ENCODE measurements around the gene PRPF40B.

The PRPF40B gene

GRCh38 chr12:49658276-49658675 lies 34.9 kb downstream of the PRPF40B start:
- no peak for DNase-seq (ENCODE audit: low spot score)

GRCh38 chr12:49659753-49660152 lies 36.4 kb downstream of the PRPF40B start:
- DNase-seq (ENCODE audit: low spot score) = no peak

GRCh38 chr12:49661191-49661590 lies 37.8 kb downstream of the PRPF40B start:
- no peak for DNase-seq (ENCODE audit: low spot score)

- DNase-seq (ENCODE audit: low spot score) = no peak
Observed at GRCh38 chr12:49661746-49662145, 38.4 kb downstream of the PRPF40B start.

- peak; percentile 86 for DNase-seq (ENCODE audit: low spot score)
Observed at GRCh38 chr12:49662998-49663843, 39.9 kb downstream of the PRPF40B start.

- DNase-seq (ENCODE audit: low spot score) = no peak
Observed at GRCh38 chr12:49664167-49664566, 40.8 kb downstream of the PRPF40B start.

- no peak for DNase-seq (ENCODE audit: low spot score)
Observed at GRCh38 chr12:49664591-49665239, 41.4 kb downstream of the PRPF40B start.

GRCh38 chr12:49665384-49665783 lies 42.0 kb downstream of the PRPF40B start:
- no peak for DNase-seq (ENCODE audit: low spot score)

GRCh38 chr12:49666176-49666575 lies 42.8 kb downstream of the PRPF40B start:
- DNase-seq (ENCODE audit: low spot score) = no peak

- DNase-seq (ENCODE audit: low spot score) = peak; percentile 44
Observed at GRCh38 chr12:49667325-49668090, 44.1 kb downstream of the PRPF40B start.

- no peak for DNase-seq (ENCODE audit: low spot score)
Observed at GRCh38 chr12:49669796-49670195, 46.4 kb downstream of the PRPF40B start.

GRCh38 chr12:49671031-49671765 lies 47.8 kb downstream of the PRPF40B start:
- no peak for DNase-seq (ENCODE audit: low spot score)

GRCh38 chr12:49672301-49673217 lies 49.2 kb downstream of the PRPF40B start:
- no peak for DNase-seq (ENCODE audit: low spot score)

- peak; percentile 97 for DNase-seq (ENCODE audit: low spot score)
Observed at GRCh38 chr12:49673446-49674317, 50.3 kb downstream of the PRPF40B start.

- DNase-seq (ENCODE audit: low spot score) = peak; percentile 62
Observed at GRCh38 chr12:49674318-49674981, 51.1 kb downstream of the PRPF40B start.

GRCh38 chr12:49675137-49675536 lies 51.8 kb downstream of the PRPF40B start:
- DNase-seq (ENCODE audit: low spot score) = no peak

- DNase-seq (ENCODE audit: low spot score) = no peak
Observed at GRCh38 chr12:49678711-49679110, 55.4 kb downstream of the PRPF40B start.

- no peak for DNase-seq (ENCODE audit: low spot score)
Observed at GRCh38 chr12:49680075-49680474, 56.7 kb downstream of the PRPF40B start.

GRCh38 chr12:49683599-49684309 lies 60.4 kb downstream of the PRPF40B start:
- DNase-seq (ENCODE audit: low spot score) = no peak
